Skeletal muscle tissue (tissue), 4 donors: ENCODE measurements around the gene KCNMA1. TPM values are rescaled to one million over a fixed set of nuclear protein-coding genes. Genes with fewer than 3 reads are reported as not detected.

Experiments used
- H3K27ac ChIP-seq: one replicate; pipeline ENCODE4 v1.7.0; 2013; ENCODE audit warnings: mild to moderate bottlenecking, low read depth, low read length, inconsistent platforms
- H3K27me3 ChIP-seq, 3 donors: one replicate each; pipeline ENCODE4 v1.7.0; 2013; ENCODE audit warnings: low read length in 3 of 3; ENCODE audit not compliant: control insufficient read depth in 3 of 3, insufficient read depth in 3 of 3
- H3K36me3 ChIP-seq, 3 donors: one replicate each; pipeline ENCODE4 v1.7.0; 2013; ENCODE audit warnings: low read length in 3 of 3; ENCODE audit not compliant: control insufficient read depth in 3 of 3, insufficient read depth in 3 of 3
- H3K4me1 ChIP-seq, 3 donors: one replicate each; pipeline ENCODE4 v1.7.0; 2013; ENCODE audit warnings: low read length in 3 of 3, mild to moderate bottlenecking in 3 of 3; ENCODE audit not compliant: control insufficient read depth in 3 of 3, insufficient read depth in 3 of 3
- H3K4me3 ChIP-seq, 3 donors: one replicate each; pipeline ENCODE4 v1.7.0; 2013; ENCODE audit warnings: low read length in 3 of 3
- H3K9ac ChIP-seq, 3 donors: one replicate each; pipeline ENCODE4 v1.7.0; 2013; ENCODE audit warnings: low read length in 3 of 3, mild to moderate bottlenecking in 3 of 3, moderate library complexity in 2 of 3, low read depth in 1 of 3
- H3K9me3 ChIP-seq, 3 donors: one replicate each; pipeline ENCODE4 v1.7.0; 2013; ENCODE audit warnings: low read length in 3 of 3; ENCODE audit not compliant: control insufficient read depth in 3 of 3
- total RNA-seq: library from RNA; depleted of rRNA; stranded (reverse); fragments of >200 nt; gene quantifications from one replicate; pipeline ENCODE4 v1.2.3, GENCODE V29; 2014
- donor health status: Osteomylitis.

The KCNMA1 gene
- total RNA-seq, 1 donor from 2014 or later: 18.8 TPM

- Histone ChIP-seq H3K27ac (no peak overlapping the region), H3K36me3 (no peaks in the 10 kb centered on the region), H3K9me3 (no peaks in the 10 kb centered on the region), H3K9ac (no peak overlapping the region), H3K27me3 (no peaks in the 10 kb centered on the region), H3K4me1 (peaks cover 3 to 14% (median 11%) of the 10 kb centered on the region in 3 donors), H3K4me3 (no peak overlapping the region)
Observed at GRCh38 chr10:77357185-77357584, 280.4 kb downstream of the KCNMA1 start.

DNA sequence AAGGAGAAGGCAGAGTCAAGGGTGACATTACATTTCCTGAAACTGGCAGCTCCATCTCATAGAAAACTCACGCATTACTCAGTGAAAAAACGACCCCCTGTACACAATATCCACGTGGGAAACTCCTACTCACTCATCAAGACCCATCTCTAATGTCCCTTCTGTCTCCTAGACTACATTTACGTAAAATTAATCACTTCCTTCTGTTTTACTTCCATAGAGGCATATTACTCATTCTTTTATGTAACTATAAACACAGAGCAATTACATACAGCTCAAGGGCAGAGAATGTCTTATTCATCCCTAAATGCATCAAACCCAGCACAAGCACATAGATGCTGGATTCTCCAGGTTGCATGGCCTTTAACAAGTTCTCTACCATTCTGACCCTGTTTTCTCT lies 281.8 kb downstream of the KCNMA1 start:
- Histone ChIP-seq H3K9ac (no peak overlapping the region), H3K27ac (no peak overlapping the region), H3K4me1 (peaks cover 3 to 23% (median 11%) of the 10 kb centered on the region in 3 donors), H3K4me3 (no peak overlapping the region), H3K9me3 (no peaks in the 10 kb centered on the region), H3K36me3 (no peaks in the 10 kb centered on the region), H3K27me3 (no peaks in the 10 kb centered on the region)

- Histone ChIP-seq H3K27ac (no peak overlapping the region), H3K9ac (no peak overlapping the region)
Observed at GRCh38 chr10:77351386-77351785, 286.2 kb downstream of the KCNMA1 start.

DNA sequence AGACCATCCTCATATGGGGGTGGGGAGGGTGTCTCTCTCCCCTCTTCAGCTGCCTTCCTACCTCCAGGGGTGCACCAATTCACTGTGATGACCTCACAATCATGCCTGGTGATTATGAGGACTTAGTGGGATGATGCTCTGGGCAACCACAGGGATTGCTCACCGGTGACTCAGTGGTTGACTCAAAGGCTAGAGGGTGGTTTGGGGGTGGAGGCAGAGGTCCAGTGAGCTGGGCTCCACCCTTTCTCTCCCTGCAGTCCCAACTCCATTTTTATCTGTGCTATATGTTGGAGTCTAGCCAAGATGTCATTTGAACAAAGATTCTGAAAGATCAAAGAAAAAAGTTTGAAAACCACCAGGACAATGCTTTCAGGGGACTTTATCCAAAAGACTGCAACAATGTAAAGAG lies 286.9 kb downstream of the KCNMA1 start:
- Histone ChIP-seq H3K27me3 (no peaks in the 10 kb centered on the region), H3K27ac (no peak overlapping the region), H3K4me3 (no peak overlapping the region), H3K9me3 (no peaks in the 10 kb centered on the region), H3K9ac (no peak overlapping the region), H3K36me3 (no peaks in the 10 kb centered on the region), H3K4me1 (peaks cover 0 to 14% (median 3%) of the 10 kb centered on the region in 3 donors)

More at GRCh38 chr10:77351386-77351785, 286.2 kb downstream of the KCNMA1 start:
- Histone ChIP-seq H3K27me3 (no peaks in the 10 kb centered on the region), H3K36me3 (no peaks in the 10 kb centered on the region), H3K4me3 (no peak overlapping the region), H3K9me3 (no peaks in the 10 kb centered on the region), H3K4me1 (peaks cover 0 to 14% (median 3%) of the 10 kb centered on the region in 3 donors)

DNA sequence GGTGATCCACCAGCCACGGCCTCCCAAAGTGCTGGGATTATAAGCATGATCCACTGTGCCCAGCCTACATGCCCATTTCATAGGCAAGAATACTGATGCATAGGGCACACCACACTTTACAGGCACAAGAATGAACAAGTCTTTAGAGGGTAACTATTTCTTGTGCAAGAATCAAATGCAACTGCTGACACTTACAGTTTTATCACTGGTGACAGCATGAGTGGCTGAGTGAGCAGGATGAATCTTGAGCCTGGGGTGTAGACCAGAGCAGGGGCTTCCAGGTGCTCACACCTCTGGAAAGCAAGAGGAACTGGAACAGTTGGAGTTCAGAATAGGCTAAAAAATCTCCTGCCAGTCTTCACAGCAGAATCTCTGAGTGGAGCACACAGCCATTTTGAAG lies 287.5 kb downstream of the KCNMA1 start:
- H3K4me1 ChIP-seq: peaks cover 0 to 14% (median 3%) of the 10 kb centered on the region in 3 donors
- no peaks in the 10 kb centered on the region for H3K36me3 ChIP-seq
- no peaks in the 10 kb centered on the region for H3K9me3 ChIP-seq
- no peaks in the 10 kb centered on the region for H3K27me3 ChIP-seq
- no peak overlapping the region for H3K4me3 ChIP-seq
- H3K9ac ChIP-seq: no peak overlapping the region
- no peak overlapping the region for H3K27ac ChIP-seq

GRCh38 chr10:77349226-77349625 lies 288.4 kb downstream of the KCNMA1 start:
- Histone ChIP-seq H3K9ac (no peak overlapping the region), H3K9me3 (no peaks in the 10 kb centered on the region), H3K36me3 (no peaks in the 10 kb centered on the region), H3K27ac (no peak overlapping the region), H3K27me3 (no peaks in the 10 kb centered on the region), H3K4me3 (no peak overlapping the region), H3K4me1 (peaks cover 0 to 14% (median 3%) of the 10 kb centered on the region in 3 donors)

DNA sequence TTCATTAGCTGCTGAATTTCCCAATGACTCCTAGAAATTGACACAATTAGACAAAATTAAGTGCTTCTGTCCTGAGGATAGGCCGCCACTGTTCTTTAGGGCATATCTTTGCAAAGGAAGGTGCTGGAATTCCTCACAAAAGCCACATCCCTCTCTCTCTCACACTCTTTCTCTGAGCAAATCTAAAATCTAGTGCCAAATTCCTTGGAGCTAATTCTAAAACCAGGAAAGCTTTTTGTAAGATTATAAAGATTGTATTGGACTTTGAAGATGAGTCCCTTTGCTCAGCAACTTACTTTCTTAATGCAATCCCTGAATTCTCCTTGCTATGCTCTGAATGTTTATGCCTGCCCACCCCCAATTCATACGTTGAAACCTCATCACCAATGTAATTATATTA lies 288.9 kb downstream of the KCNMA1 start:
- H3K4me3 ChIP-seq: no peak overlapping the region
- H3K4me1 ChIP-seq: peaks cover 0 to 14% (median 3%) of the 10 kb centered on the region in 3 donors
- no peaks in the 10 kb centered on the region for H3K27me3 ChIP-seq
- H3K36me3 ChIP-seq: no peaks in the 10 kb centered on the region
- no peak overlapping the region for H3K9ac ChIP-seq
- no peaks in the 10 kb centered on the region for H3K9me3 ChIP-seq
- no peak overlapping the region for H3K27ac ChIP-seq

DNA sequence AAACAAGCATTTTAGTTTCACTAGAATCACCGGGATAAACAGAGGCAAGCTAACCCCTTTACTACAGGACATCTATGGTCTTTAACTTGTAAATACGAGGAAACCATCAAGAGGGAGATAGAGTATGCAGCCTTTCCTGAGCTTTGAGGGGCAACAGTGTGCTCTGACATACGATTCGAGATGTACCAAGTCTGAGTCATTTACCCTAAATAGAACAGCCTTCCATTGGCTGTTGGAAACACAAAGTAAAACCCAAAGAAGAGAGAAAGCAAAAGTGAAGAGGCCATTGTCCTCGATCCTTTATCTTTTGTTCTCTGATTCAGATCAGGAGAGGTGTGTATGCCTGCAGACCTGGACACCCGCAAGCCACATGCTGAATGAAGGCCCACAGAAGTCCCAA lies 289.5 kb downstream of the KCNMA1 start:
- Histone ChIP-seq H3K9ac (no peak overlapping the region), H3K9me3 (no peaks in the 10 kb centered on the region)

GRCh38 chr10:77347052-77347451 lies 290.6 kb downstream of the KCNMA1 start:
- Histone ChIP-seq H3K27ac (no peak overlapping the region), H3K4me3 (no peak overlapping the region), H3K4me1 (peaks cover 0 to 12% (median 3%) of the 10 kb centered on the region in 3 donors), H3K36me3 (peaks cover 0 to 2% (median 0%) of the 10 kb centered on the region in 3 donors), H3K9me3 (no peaks in the 10 kb centered on the region), H3K27me3 (no peaks in the 10 kb centered on the region), H3K9ac (no peak overlapping the region)

More for the DNA sequence above, 289.5 kb downstream of the KCNMA1 start:
- H3K36me3 ChIP-seq: no peaks in the 10 kb centered on the region
- peaks cover 0 to 14% (median 3%) of the 10 kb centered on the region in 3 donors for H3K4me1 ChIP-seq
- H3K27me3 ChIP-seq: no peaks in the 10 kb centered on the region
- no peak overlapping the region for H3K4me3 ChIP-seq
- H3K27ac ChIP-seq: no peak overlapping the region

- H3K27ac ChIP-seq: no peak overlapping the region
- H3K4me1 ChIP-seq: peaks cover 2 to 10% (median 7%) of the 10 kb centered on the region in 3 donors
- no peaks in the 10 kb centered on the region for H3K9me3 ChIP-seq
- H3K36me3 ChIP-seq: peaks cover 0 to 2% (median 0%) of the 10 kb centered on the region in 3 donors
- H3K9ac ChIP-seq: no peak overlapping the region
- H3K27me3 ChIP-seq: no peaks in the 10 kb centered on the region
- H3K4me3 ChIP-seq: no peak overlapping the region
Observed at GRCh38 chr10:77341055-77341454, 296.6 kb downstream of the KCNMA1 start.
